Measurements from ENCODE around the gene SCRN3. TPM values are rescaled to one million over a fixed set of nuclear protein-coding genes. Genes with fewer than 3 reads are reported as not detected.
"Not testable (repeated sequence)": the region's sequence is repeated elsewhere in the genome, so short reads cannot be mapped to it uniquely, and the experiment has no call there.

SCRN3 gene
- total and polyA plus RNA-seq, 2 donors (not counting 1 experiment from before 2014, with no cell fraction given) = 29.2 to 39.1 TPM

GRCh38 chr2:174362949-174363348, 32.6 kb upstream of the SCRN3 start:
- Histone ChIP-seq H3K9ac (ENCODE audit: insufficient read depth, low read length) (no peak overlapping the region), H3K4me1 (ENCODE audit: control insufficient read depth, extremely low read depth, insufficient read depth, low read length) (no peaks in the 10 kb centered on the region), H3K27ac (ENCODE audit: insufficient read depth, low read length) (no peak overlapping the region), H3K4me3 (replicated peaks in 1 of 4; ENCODE audit: control extremely low read depth in 1 of 4, insufficient read depth in 1 of 4, low read depth in 3 of 4, low read length in 4 of 4) (no peak overlapping the region), H4K20me1 (ENCODE audit: control insufficient read depth, extremely low read depth, insufficient read depth, low read length) (no peaks in the 10 kb centered on the region), H3K27me3 (ENCODE audit: control insufficient read depth, insufficient read depth, low read length) (no peaks in the 10 kb centered on the region), H2AFZ (ENCODE audit: low read length) (no peak overlapping the region), H3K4me2 (ENCODE audit: extremely low read depth, insufficient read depth, low read length) (no peak overlapping the region), H3K36me3 (ENCODE audit: control insufficient read depth, insufficient read depth, low read length) (no peaks in the 10 kb centered on the region), H3K79me2 (ENCODE audit: control insufficient read depth, insufficient read depth, low read length) (no peaks in the 10 kb centered on the region), H3K9me3 (ENCODE audit: control insufficient read depth, insufficient read depth, low read depth, low read length) (no peaks in the 10 kb centered on the region)
- TF ChIP-seq EZH2 (IDR thresholded peaks at IDR 0.05; ENCODE audit: low read length, missing control alignments) = no peak
- no peak for TF ChIP-seq CTCF (conservative IDR thresholded peaks at IDR 0.05 in 1 of 2, IDR thresholded peaks at IDR 0.05 in 1 of 2; ENCODE audit: low read depth in 1 of 2, low read length in 2 of 2)
- no peak for DNase-seq (ENCODE audit: low read depth in 2 of 2)

- H3K79me2 ChIP-seq (ENCODE audit: control insufficient read depth, insufficient read depth, low read length); DNase-seq (ENCODE audit: low read depth in 2 of 2); H3K27ac ChIP-seq (ENCODE audit: insufficient read depth, low read length); H3K9me3 ChIP-seq (ENCODE audit: control insufficient read depth, insufficient read depth, low read depth, low read length); H3K36me3 ChIP-seq (ENCODE audit: control insufficient read depth, insufficient read depth, low read length); H3K4me3 ChIP-seq (replicated peaks in 1 of 4; ENCODE audit: control extremely low read depth in 1 of 4, insufficient read depth in 1 of 4, low read depth in 3 of 4, low read length in 4 of 4); H3K4me2 ChIP-seq (ENCODE audit: extremely low read depth, insufficient read depth, low read length); H4K20me1 ChIP-seq (ENCODE audit: control insufficient read depth, extremely low read depth, insufficient read depth, low read length); H3K9ac ChIP-seq (ENCODE audit: insufficient read depth, low read length); H3K27me3 ChIP-seq (ENCODE audit: control insufficient read depth, insufficient read depth, low read length); H2AFZ ChIP-seq (ENCODE audit: low read length); H3K4me1 ChIP-seq (ENCODE audit: control insufficient read depth, extremely low read depth, insufficient read depth, low read length): not testable (repeated sequence)
Measured at GRCh38 chr2:174363492-174364225, 31.9 kb upstream of the SCRN3 start.

- Histone ChIP-seq H3K27ac (ENCODE audit: insufficient read depth, low read length) (no peak overlapping the region), H3K9ac (ENCODE audit: insufficient read depth, low read length) (no peak overlapping the region), H3K9me3 (ENCODE audit: control insufficient read depth, insufficient read depth, low read depth, low read length) (no peaks in the 10 kb centered on the region), H3K4me2 (ENCODE audit: extremely low read depth, insufficient read depth, low read length) (no peak overlapping the region), H3K4me1 (ENCODE audit: control insufficient read depth, extremely low read depth, insufficient read depth, low read length) (no peaks in the 10 kb centered on the region), H4K20me1 (ENCODE audit: control insufficient read depth, extremely low read depth, insufficient read depth, low read length) (no peaks in the 10 kb centered on the region), H2AFZ (ENCODE audit: low read length) (no peak overlapping the region), H3K79me2 (ENCODE audit: control insufficient read depth, insufficient read depth, low read length) (no peaks in the 10 kb centered on the region), H3K36me3 (ENCODE audit: control insufficient read depth, insufficient read depth, low read length) (no peaks in the 10 kb centered on the region), H3K27me3 (ENCODE audit: control insufficient read depth, insufficient read depth, low read length) (no peaks in the 10 kb centered on the region), H3K4me3 (replicated peaks in 1 of 4; ENCODE audit: control extremely low read depth in 1 of 4, insufficient read depth in 1 of 4, low read depth in 3 of 4, low read length in 4 of 4) (no peak overlapping the region)
- TF ChIP-seq CTCF (conservative IDR thresholded peaks at IDR 0.05 in 1 of 2, IDR thresholded peaks at IDR 0.05 in 1 of 2; ENCODE audit: low read depth in 1 of 2, low read length in 2 of 2) (no peak), EZH2 (IDR thresholded peaks at IDR 0.05; ENCODE audit: low read length, missing control alignments) (no peak)
- DNase-seq (ENCODE audit: low read depth in 2 of 2) = no peak
Measured at GRCh38 chr2:174364628-174365027, 30.9 kb upstream of the SCRN3 start.
